ENCODE data around the gene TMEM132D. TPM values are rescaled to one million over a fixed set of nuclear protein-coding genes. Genes with fewer than 3 reads are reported as not detected.

The TMEM132D gene
- total RNA-seq, 1 experiment from 2014 or later, result not detected

DNA sequence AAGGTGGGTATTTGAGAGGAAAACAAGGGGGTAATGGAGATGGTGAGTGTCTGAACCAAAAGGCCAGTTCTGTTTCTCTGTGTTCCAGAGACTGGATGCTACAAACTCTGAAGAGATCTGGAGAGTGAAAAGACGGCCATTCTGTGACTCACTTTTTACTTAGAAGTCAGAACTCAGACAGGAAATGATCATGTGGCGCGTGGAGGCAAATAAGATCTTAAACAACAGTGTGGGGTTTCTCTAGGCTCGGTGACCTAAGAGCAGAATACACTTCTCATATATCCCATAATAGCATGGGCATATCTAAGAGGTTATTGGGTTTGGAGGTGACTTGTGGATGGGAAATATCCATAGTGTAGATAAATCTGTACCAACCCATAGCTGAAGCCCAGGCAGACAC, 463.5 kb downstream of the TMEM132D start:
- Histone ChIP-seq H3K4me3 (ENCODE audit: low read length) (no peak overlapping the region), H3K27ac (ENCODE audit: low read length) (no peak overlapping the region), H3K9ac (ENCODE audit: low read length) (no peak overlapping the region), H3K36me3 (ENCODE audit: insufficient read depth, low read length) (no peaks in the 10 kb centered on the region), H2AFZ (ENCODE audit: low read length) (no peak overlapping the region), H3K79me2 (ENCODE audit: low read length) (no peaks in the 10 kb centered on the region), H3K9me3 (ENCODE audit: low read length) (no peaks in the 10 kb centered on the region; the same call in 1 of the 2 replicates), H3K4me1 (ENCODE audit: low read length) (no peaks in the 10 kb centered on the region), H3K4me2 (ENCODE audit: low read depth, low read length, poor library complexity, severe bottlenecking) (no peak overlapping the region), H4K20me1 (ENCODE audit: insufficient read depth, low read depth, low read length) (no peaks in the 10 kb centered on the region), H3K27me3 (ENCODE audit: low read length) (no peaks in the 10 kb centered on the region), H3K9me2 (replicated peaks; ENCODE audit: insufficient read depth, low read length) (no peaks in the 10 kb centered on the region)
- no peak for DNase-seq

DNA sequence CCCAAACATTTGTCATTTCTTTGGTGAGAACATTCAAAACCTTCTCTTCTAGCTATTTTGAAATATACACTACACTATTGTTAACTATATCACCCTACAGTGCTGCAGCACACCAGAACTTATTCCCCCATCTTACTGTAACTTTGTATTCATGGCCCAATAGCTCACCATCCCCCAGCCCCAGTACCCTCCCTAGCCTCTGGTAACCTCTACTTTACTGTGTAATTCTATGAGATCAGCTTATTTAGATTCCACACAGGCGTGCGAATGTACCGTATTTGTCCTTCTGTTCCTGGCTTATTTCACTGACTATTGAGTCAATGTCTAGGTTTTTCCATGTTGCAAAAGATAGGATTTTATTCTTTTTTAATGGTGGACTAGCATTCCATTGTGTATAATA, 469.0 kb downstream of the TMEM132D start:
- H4K20me1 ChIP-seq (ENCODE audit: insufficient read depth, low read depth, low read length), result no peaks in the 10 kb centered on the region
- no peaks in the 10 kb centered on the region; the same call in 1 of the 2 replicates for H3K9me3 ChIP-seq (ENCODE audit: low read length)
- no peak overlapping the region for H2AFZ ChIP-seq (ENCODE audit: low read length)
- H3K79me2 ChIP-seq (ENCODE audit: low read length), result no peaks in the 10 kb centered on the region
- H3K36me3 ChIP-seq (ENCODE audit: insufficient read depth, low read length), result no peaks in the 10 kb centered on the region
- H3K4me1 ChIP-seq (ENCODE audit: low read length), result no peaks in the 10 kb centered on the region
- H3K9ac ChIP-seq (ENCODE audit: low read length), result no peak overlapping the region
- H3K9me2 ChIP-seq (replicated peaks; ENCODE audit: insufficient read depth, low read length), result no peaks in the 10 kb centered on the region
- no peak overlapping the region for H3K27ac ChIP-seq (ENCODE audit: low read length)
- no peaks in the 10 kb centered on the region for H3K27me3 ChIP-seq (ENCODE audit: low read length)
- H3K4me3 ChIP-seq (ENCODE audit: low read length), result no peak overlapping the region
- H3K4me2 ChIP-seq (ENCODE audit: low read depth, low read length, poor library complexity, severe bottlenecking), result no peak overlapping the region
- no peak for DNase-seq

DNA sequence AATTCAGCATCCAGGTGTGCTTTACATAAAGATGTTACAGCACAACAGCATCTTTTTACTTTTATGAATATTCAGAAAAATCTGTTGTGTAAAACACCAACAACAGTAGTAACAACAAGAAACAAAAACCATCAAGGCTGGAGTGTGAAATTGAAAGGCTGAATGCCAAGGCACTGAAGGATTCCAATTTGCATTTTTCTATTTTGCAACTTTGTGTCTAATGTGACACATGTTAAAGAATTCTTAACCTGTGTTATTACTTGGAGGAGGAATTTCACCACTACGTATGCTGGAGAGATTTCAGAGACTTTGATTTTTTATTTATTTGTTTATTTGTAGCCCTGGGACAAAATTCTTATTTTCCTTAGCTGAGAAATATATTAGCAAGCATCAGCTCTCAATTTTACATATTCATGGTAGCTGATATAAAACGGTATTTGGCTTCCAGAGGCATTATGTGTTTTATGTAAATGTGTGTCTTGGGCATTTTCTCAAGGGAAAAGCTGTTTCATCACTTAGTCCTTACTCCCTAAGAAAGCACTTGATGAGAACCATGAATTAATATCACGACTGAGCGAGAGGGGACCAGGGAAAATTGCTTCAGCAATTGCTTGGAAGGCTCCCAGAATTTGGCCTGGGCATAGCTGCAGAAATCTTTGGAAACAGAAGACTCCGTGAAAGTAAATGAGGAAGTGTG, 475.4 kb downstream of the TMEM132D start:
- H3K27me3 ChIP-seq (ENCODE audit: low read length), result no peaks in the 10 kb centered on the region
- H4K20me1 ChIP-seq (ENCODE audit: insufficient read depth, low read depth, low read length), result no peaks in the 10 kb centered on the region
- no peak overlapping the region for H3K27ac ChIP-seq (ENCODE audit: low read length)
- DNase-seq, result no peak
- no peaks in the 10 kb centered on the region for H3K36me3 ChIP-seq (ENCODE audit: insufficient read depth, low read length)
- no peak overlapping the region for H3K4me2 ChIP-seq (ENCODE audit: low read depth, low read length, poor library complexity, severe bottlenecking)
- H3K4me3 ChIP-seq (ENCODE audit: low read length), result no peak overlapping the region
- H2AFZ ChIP-seq (ENCODE audit: low read length), result no peak overlapping the region
- H3K79me2 ChIP-seq (ENCODE audit: low read length), result no peaks in the 10 kb centered on the region
- no peaks in the 10 kb centered on the region; the same call in 1 of the 2 replicates for H3K9me3 ChIP-seq (ENCODE audit: low read length)
- H3K9me2 ChIP-seq (replicated peaks; ENCODE audit: insufficient read depth, low read length), result no peaks in the 10 kb centered on the region
- H3K9ac ChIP-seq (ENCODE audit: low read length), result no peak overlapping the region
- H3K4me1 ChIP-seq (ENCODE audit: low read length), result no peaks in the 10 kb centered on the region

DNA sequence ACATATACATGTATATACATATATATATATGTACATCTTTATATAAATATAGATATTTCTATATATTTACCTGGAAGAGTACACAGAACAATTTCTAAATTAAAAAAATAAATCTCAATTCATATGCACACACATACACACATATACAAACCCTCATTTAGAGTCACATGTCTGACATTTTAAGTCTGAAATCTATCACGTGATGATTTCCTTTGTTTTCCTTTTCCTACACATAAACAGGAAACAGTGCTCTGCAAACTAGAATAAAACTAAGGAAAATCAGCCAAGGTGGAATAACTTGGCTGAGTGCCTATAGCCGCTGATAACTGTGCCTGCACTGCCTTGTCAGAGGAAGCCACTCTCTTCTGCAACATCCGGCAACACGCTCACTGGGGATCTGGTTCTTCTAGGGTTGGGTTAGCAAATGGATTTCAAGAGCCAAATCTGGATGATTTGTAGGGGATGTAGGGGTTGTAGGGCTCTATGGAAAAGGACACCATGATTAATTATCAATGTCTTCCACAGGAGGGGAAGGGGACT, 480.7 kb downstream of the TMEM132D start:
- Histone ChIP-seq H3K9me3 (ENCODE audit: low read length) (no peaks in the 10 kb centered on the region), H2AFZ (ENCODE audit: low read length) (no peak overlapping the region), H4K20me1 (ENCODE audit: insufficient read depth, low read depth, low read length) (no peaks in the 10 kb centered on the region), H3K27me3 (ENCODE audit: low read length) (no peaks in the 10 kb centered on the region), H3K9ac (ENCODE audit: low read length) (no peak overlapping the region), H3K27ac (ENCODE audit: low read length) (no peak overlapping the region), H3K79me2 (ENCODE audit: low read length) (no peaks in the 10 kb centered on the region), H3K36me3 (ENCODE audit: insufficient read depth, low read length) (no peaks in the 10 kb centered on the region), H3K4me2 (ENCODE audit: low read depth, low read length, poor library complexity, severe bottlenecking) (no peak overlapping the region), H3K9me2 (replicated peaks; ENCODE audit: insufficient read depth, low read length) (no peaks in the 10 kb centered on the region), H3K4me3 (ENCODE audit: low read length) (no peak overlapping the region), H3K4me1 (ENCODE audit: low read length) (no peaks in the 10 kb centered on the region)
- DNase-seq, result no peak

DNA sequence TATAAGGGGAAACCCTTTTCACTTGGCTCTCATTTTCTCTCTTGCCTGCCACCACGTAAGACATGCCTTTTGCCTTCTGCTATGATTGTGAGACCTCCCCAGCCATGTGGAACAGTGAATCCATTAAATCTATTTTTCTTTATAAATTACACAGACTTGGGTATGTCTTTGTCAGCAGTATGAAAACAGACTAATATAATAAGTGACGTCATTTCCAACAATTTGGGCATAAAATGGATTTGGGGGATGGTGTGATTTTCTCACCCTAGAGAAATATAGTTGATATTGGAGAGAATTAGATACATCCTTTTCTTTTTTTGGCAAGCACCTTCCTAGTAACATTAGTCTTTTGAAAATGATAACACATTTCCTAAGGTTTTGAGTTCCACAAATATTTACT, 490.5 kb downstream of the TMEM132D start:
- no peaks in the 10 kb centered on the region for H3K27me3 ChIP-seq (ENCODE audit: low read length)
- no peaks in the 10 kb centered on the region for H4K20me1 ChIP-seq (ENCODE audit: insufficient read depth, low read depth, low read length)
- no peak overlapping the region for H3K4me3 ChIP-seq (ENCODE audit: low read length)
- no peaks in the 10 kb centered on the region for H3K36me3 ChIP-seq (ENCODE audit: insufficient read depth, low read length)
- no peak for DNase-seq
- H3K9me3 ChIP-seq (ENCODE audit: low read length), result peaks cover 10% of the 10 kb centered on the region
- no peak overlapping the region for H3K4me2 ChIP-seq (ENCODE audit: low read depth, low read length, poor library complexity, severe bottlenecking)
- 0 out of 2 replicates have a peak, but pooled peaks cover 3% of the 10 kb centered on the region for H3K9me2 ChIP-seq (replicated peaks; ENCODE audit: insufficient read depth, low read length)
- H3K9ac ChIP-seq (ENCODE audit: low read length), result no peak overlapping the region
- no peaks in the 10 kb centered on the region for H3K4me1 ChIP-seq (ENCODE audit: low read length)
- no peaks in the 10 kb centered on the region for H3K79me2 ChIP-seq (ENCODE audit: low read length)
- H2AFZ ChIP-seq (ENCODE audit: low read length), result no peak overlapping the region
- H3K27ac ChIP-seq (ENCODE audit: low read length), result no peak overlapping the region

DNA sequence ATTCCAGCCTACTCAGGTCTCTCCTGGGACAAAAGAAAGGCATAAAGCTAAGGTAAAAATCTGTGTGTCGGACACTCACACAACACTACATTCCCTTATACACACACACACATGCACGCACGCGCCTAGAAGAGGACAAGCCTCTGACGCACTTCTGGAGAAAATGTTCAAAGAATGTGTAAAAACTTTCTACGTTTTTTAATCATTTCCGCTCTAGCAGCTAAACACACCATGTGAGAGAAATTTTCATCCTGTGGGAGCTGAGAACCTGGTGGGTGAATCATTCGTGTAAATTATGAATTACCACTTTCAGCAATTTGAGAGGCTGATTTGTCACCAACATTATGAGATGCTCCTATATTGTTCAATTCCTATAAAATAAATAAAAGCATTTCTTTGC, 494.5 kb downstream of the TMEM132D start:
- peaks cover 7% of the 10 kb centered on the region for H3K9me3 ChIP-seq (ENCODE audit: low read length)
- H3K4me3 ChIP-seq (ENCODE audit: low read length), result no peak overlapping the region
- H2AFZ ChIP-seq (ENCODE audit: low read length), result no peak overlapping the region
- H3K79me2 ChIP-seq (ENCODE audit: low read length), result no peaks in the 10 kb centered on the region
- H4K20me1 ChIP-seq (ENCODE audit: insufficient read depth, low read depth, low read length), result no peaks in the 10 kb centered on the region
- DNase-seq, result no peak
- H3K27ac ChIP-seq (ENCODE audit: low read length), result no peak overlapping the region
- H3K9ac ChIP-seq (ENCODE audit: low read length), result no peak overlapping the region
- no peaks in the 10 kb centered on the region for H3K4me1 ChIP-seq (ENCODE audit: low read length)
- no peak overlapping the region for H3K4me2 ChIP-seq (ENCODE audit: low read depth, low read length, poor library complexity, severe bottlenecking)
- no peaks in the 10 kb centered on the region for H3K27me3 ChIP-seq (ENCODE audit: low read length)
- H3K9me2 ChIP-seq (replicated peaks; ENCODE audit: insufficient read depth, low read length), result 0 out of 2 replicates have a peak, but pooled peaks cover 3% of the 10 kb centered on the region
- no peaks in the 10 kb centered on the region for H3K36me3 ChIP-seq (ENCODE audit: insufficient read depth, low read length)

DNA sequence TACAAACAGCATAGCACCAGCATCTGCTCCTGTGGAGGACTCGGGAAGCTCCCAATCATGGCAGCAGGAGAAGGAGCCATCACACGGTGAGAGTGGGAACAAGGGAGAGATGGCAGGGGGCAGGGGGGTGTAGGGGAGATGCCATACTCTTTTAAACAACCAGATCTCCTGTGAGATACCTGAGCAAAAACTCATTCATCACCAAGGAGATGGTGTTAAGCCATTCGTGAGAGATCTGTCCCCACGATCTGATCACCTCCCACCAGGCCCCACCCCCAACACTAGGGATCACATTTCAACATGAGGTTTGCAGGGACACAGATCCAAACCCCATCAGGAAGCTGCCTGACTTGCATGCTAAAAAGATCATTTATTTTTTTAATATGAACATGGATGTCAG, 499.3 kb downstream of the TMEM132D start:
- no peak overlapping the region for H3K9ac ChIP-seq (ENCODE audit: low read length)
- H4K20me1 ChIP-seq (ENCODE audit: insufficient read depth, low read depth, low read length), result no peaks in the 10 kb centered on the region
- H3K9me2 ChIP-seq (replicated peaks; ENCODE audit: insufficient read depth, low read length), result no peaks in the 10 kb centered on the region
- H3K27ac ChIP-seq (ENCODE audit: low read length), result no peak overlapping the region
- peaks cover 3% of the 10 kb centered on the region for H3K9me3 ChIP-seq (ENCODE audit: low read length)
- H3K4me3 ChIP-seq (ENCODE audit: low read length), result no peak overlapping the region
- H3K4me1 ChIP-seq (ENCODE audit: low read length), result no peaks in the 10 kb centered on the region
- H3K79me2 ChIP-seq (ENCODE audit: low read length), result no peaks in the 10 kb centered on the region
- H2AFZ ChIP-seq (ENCODE audit: low read length), result no peak overlapping the region
- H3K4me2 ChIP-seq (ENCODE audit: low read depth, low read length, poor library complexity, severe bottlenecking), result no peak overlapping the region
- no peak for DNase-seq
- H3K27me3 ChIP-seq (ENCODE audit: low read length), result no peaks in the 10 kb centered on the region
- no peaks in the 10 kb centered on the region for H3K36me3 ChIP-seq (ENCODE audit: insufficient read depth, low read length)

DNA sequence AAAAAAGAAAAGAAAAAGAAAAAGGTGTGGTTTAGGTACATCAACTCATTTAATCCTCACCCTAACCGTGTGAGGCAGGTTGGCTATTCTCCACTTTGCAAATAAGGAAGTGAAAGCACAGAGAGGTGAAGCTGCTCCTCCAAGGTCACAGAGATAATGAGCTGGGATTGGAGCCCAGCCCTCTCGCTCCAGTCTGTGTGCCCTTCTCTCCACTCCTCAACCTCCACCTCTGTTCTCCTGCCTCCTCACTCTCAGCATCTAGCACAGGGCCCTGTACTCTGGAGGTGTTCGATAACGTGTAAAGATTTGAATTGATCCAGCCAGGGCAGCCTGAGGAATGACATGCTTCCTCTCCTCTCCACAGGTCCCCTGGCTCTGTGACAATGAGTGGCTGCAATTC, 502.3 kb downstream of the TMEM132D start:
- H3K27ac ChIP-seq (ENCODE audit: low read length), result no peak overlapping the region
- DNase-seq, result no peak
- H3K9ac ChIP-seq (ENCODE audit: low read length), result no peak overlapping the region
- no peak overlapping the region for H3K4me2 ChIP-seq (ENCODE audit: low read depth, low read length, poor library complexity, severe bottlenecking)
- H3K4me1 ChIP-seq (ENCODE audit: low read length), result no peaks in the 10 kb centered on the region
- H3K4me3 ChIP-seq (ENCODE audit: low read length), result no peak overlapping the region
- H3K36me3 ChIP-seq (ENCODE audit: insufficient read depth, low read length), result no peaks in the 10 kb centered on the region
- no peaks in the 10 kb centered on the region for H3K27me3 ChIP-seq (ENCODE audit: low read length)
- H3K9me3 ChIP-seq (ENCODE audit: low read length), result peaks cover 7% of the 10 kb centered on the region; the same call in 1 of the 2 replicates
- no peak overlapping the region for H2AFZ ChIP-seq (ENCODE audit: low read length)
- H4K20me1 ChIP-seq (ENCODE audit: insufficient read depth, low read depth, low read length), result no peaks in the 10 kb centered on the region
- no peaks in the 10 kb centered on the region for H3K79me2 ChIP-seq (ENCODE audit: low read length)
- no peaks in the 10 kb centered on the region for H3K9me2 ChIP-seq (replicated peaks; ENCODE audit: insufficient read depth, low read length)

Data from Karpas-422 (cell line).